ENCODE measurements around the gene CYTH1.

CYTH1 gene

GRCh38 chr17:78735832-78736525 lies 46.1 kb downstream of the CYTH1 start:
- no peak for DNase-seq (ENCODE audit: low read depth in 2 of 2)

- no peak for DNase-seq (ENCODE audit: low read depth in 2 of 2)
Measured at GRCh38 chr17:78734793-78735641, 47.1 kb downstream of the CYTH1 start.

GRCh38 chr17:78732354-78732753 lies 49.7 kb downstream of the CYTH1 start:
- no peak for DNase-seq (ENCODE audit: low read depth in 2 of 2)

GRCh38 chr17:78731904-78732303 lies 50.2 kb downstream of the CYTH1 start:
- no peak for DNase-seq (ENCODE audit: low read depth in 2 of 2)

- no peak for DNase-seq (ENCODE audit: low read depth in 2 of 2)
Measured at GRCh38 chr17:78729641-78730040, 52.4 kb downstream of the CYTH1 start.

- DNase-seq (ENCODE audit: low read depth in 2 of 2), result no peak
Measured at GRCh38 chr17:78728495-78728894, 53.6 kb downstream of the CYTH1 start.

- DNase-seq (ENCODE audit: low read depth in 2 of 2), result no peak
Measured at GRCh38 chr17:78727476-78728229, 54.4 kb downstream of the CYTH1 start.

GRCh38 chr17:78727057-78727456 lies 55.0 kb downstream of the CYTH1 start:
- no peak for DNase-seq (ENCODE audit: low read depth in 2 of 2)

- DNase-seq (ENCODE audit: low read depth in 2 of 2), result no peak
Measured at GRCh38 chr17:78726513-78726912, 55.6 kb downstream of the CYTH1 start.

GRCh38 chr17:78725448-78726021 lies 56.5 kb downstream of the CYTH1 start:
- no peak for DNase-seq (ENCODE audit: low read depth in 2 of 2)

- no peak for DNase-seq (ENCODE audit: low read depth in 2 of 2)
Measured at GRCh38 chr17:78724999-78725398, 57.1 kb downstream of the CYTH1 start.

- no peak for DNase-seq (ENCODE audit: low read depth in 2 of 2)
Measured at GRCh38 chr17:78724544-78724943, 57.5 kb downstream of the CYTH1 start.

- DNase-seq (ENCODE audit: low read depth in 2 of 2), result no peak
Measured at GRCh38 chr17:78723957-78724356, 58.1 kb downstream of the CYTH1 start.

GRCh38 chr17:78723001-78723796 lies 58.9 kb downstream of the CYTH1 start:
- DNase-seq (ENCODE audit: low read depth in 2 of 2), result no peak

GRCh38 chr17:78722246-78722761 lies 59.8 kb downstream of the CYTH1 start:
- DNase-seq (ENCODE audit: low read depth in 2 of 2), result no peak

GRCh38 chr17:78719630-78720298 lies 62.3 kb downstream of the CYTH1 start:
- no peak for DNase-seq (ENCODE audit: low read depth in 2 of 2)

GRCh38 chr17:78718575-78719208 lies 63.4 kb downstream of the CYTH1 start:
- DNase-seq (ENCODE audit: low read depth in 2 of 2), result no peak

- DNase-seq (ENCODE audit: low read depth in 2 of 2), result no peak
Measured at GRCh38 chr17:78717431-78717980, 64.6 kb downstream of the CYTH1 start.

- no peak for DNase-seq (ENCODE audit: low read depth in 2 of 2)
Measured at GRCh38 chr17:78716814-78717393, 65.2 kb downstream of the CYTH1 start.

Data from stimulated activated CD8-positive, alpha-beta memory T cell treated with anti-CD3 and anti-CD28 coated beads, Interleukin-2, amount 100 ng/mL, for 48 hours (primary cell).